GM18867 (cell line): Measurements from ENCODE around the gene SLC25A6.
"Not testable (repeated sequence)": the region's sequence is repeated elsewhere in the genome, so short reads cannot be mapped to it uniquely, and the experiment has no call there.

Source experiments
- ATAC-seq: cut with Tn5 transposase; IDR thresholded peaks from one replicate; pipeline ENCODE4 v1.9.1; 2021; ENCODE audit warnings: mild to moderate bottlenecking, moderate library complexity; ENCODE audit not compliant: unreplicated experiment

The SLC25A6 gene

GRCh38 chrX:1355131-1356046 lies 36.5 kb downstream of the SLC25A6 start:
- no peak for ATAC-seq

DNA sequence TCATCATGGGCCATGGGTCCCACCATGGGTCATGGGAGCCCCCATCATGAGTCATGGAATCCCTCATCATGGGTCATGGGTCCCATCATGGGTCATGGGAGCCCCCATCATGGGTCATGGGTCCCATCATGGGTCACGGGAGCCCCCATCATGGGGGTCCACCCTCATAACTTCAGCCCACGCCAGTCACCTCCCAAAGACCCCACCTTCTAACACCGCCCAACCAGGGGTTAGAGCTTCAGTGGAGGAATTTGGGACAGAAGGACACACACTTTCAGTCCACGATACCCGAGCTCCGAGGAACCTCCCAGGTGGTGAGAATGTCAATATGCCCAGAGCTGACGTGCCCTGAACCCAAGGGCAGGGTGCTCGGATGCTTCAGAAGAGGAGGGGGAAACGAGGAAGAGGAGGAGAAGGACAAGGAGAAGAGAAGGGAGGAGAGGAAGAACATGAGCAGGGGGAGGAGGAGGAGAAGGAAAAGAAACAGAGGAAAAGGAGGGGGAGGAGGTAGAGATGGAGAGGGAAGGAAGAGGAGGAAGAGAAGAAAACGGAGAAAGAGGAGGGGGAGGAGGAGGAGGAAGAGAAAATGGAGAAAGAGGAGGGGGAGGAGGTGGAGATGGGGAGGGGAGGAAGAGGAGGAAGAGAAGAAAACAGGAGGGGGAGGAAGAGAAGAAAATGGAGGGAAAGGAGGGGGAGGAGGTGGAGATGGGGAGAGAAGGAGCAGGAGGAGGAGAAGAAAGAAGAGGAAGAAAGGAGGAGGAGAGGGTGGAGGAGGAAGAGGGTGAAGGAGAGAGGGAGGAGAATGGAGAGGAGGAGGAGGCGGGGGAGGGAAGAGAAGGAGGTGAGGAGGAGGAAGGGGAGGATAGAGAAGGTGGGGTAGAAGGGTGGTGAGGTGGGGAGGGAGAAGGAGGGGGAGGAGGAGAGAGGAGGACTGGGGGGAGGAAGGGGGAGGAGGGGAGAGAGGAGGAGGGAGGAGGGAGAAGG lies 37.6 kb downstream of the SLC25A6 start:
- no peak for ATAC-seq

GRCh38 chrX:1351981-1352714 lies 39.8 kb downstream of the SLC25A6 start:
- no peak for ATAC-seq

DNA sequence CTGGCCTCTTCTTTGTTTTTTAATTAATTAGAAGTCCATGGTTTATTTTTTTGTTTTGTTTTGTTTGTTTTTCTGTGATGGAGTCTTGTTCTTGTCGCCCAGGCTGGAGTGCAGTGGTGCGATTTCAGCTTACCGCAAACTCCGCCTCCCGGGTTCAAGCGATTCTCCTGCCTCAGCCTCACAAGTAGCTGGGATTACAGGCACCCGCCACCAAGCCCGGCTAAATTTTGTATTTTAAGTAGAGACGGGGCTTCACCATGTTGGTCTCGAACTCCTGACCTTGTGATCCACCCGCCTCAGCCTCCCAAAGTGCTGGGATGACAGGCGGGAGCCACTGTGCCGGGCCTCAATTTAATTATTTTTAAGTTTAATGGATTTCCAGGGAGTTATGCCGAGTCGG lies 42.3 kb downstream of the SLC25A6 start:
- ATAC-seq = not testable (repeated sequence)

GRCh38 chrX:1341545-1342184 lies 50.2 kb downstream of the SLC25A6 start:
- no peak for ATAC-seq

- ATAC-seq = peak; percentile 30
These were observed 54.7 kb downstream of the SLC25A6 start for GRCh38 chrX:1336948-1337779.

DNA sequence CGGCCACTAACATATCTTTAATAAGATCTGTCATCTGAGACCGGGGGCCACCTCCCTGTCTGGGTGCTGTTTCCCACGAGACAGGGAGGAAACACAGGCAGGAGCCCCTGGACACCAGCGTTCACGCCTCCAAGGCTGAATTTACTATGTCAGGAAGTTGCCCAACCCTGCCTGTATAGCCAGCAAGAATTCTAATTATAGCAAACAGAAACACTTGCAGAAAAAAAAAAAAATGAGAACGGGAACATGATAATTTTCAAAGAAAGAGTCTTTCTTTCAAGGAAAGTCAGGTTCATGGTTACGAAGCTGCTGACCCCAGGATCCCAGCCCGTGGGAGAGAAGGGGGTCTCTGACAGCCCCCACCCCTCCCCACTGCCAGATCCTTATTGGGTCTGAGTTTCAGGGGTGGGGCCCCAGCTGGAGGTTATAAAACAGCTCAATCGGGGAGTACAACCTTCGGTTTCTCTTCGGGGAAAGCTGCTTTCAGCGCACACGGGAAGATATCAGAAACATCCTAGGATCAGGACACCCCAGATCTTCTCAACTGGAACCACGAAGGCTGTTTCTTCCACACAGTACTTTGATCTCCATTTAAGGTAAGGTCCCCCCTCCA lies 55.5 kb downstream of the SLC25A6 start, which contains the start of gene IL3RA:
Gene IL3RA, plus strand, starts transcription at position 455 of the 613 bp plus-strand sequence. CDS start 4,981 bp downstream, outside the sequence.
- peak; percentile 53 for ATAC-seq
